ENCODE data around the gene NINJ1. TPM values are rescaled to one million over a fixed set of nuclear protein-coding genes. Genes with fewer than 3 reads are reported as not detected.

Gene NINJ1
- total and polyA plus RNA-seq, 2 donors (not counting 3 experiments of a cell fraction or from before 2014, with no cell fraction given) = 31.5 to 57.7 TPM

DNA sequence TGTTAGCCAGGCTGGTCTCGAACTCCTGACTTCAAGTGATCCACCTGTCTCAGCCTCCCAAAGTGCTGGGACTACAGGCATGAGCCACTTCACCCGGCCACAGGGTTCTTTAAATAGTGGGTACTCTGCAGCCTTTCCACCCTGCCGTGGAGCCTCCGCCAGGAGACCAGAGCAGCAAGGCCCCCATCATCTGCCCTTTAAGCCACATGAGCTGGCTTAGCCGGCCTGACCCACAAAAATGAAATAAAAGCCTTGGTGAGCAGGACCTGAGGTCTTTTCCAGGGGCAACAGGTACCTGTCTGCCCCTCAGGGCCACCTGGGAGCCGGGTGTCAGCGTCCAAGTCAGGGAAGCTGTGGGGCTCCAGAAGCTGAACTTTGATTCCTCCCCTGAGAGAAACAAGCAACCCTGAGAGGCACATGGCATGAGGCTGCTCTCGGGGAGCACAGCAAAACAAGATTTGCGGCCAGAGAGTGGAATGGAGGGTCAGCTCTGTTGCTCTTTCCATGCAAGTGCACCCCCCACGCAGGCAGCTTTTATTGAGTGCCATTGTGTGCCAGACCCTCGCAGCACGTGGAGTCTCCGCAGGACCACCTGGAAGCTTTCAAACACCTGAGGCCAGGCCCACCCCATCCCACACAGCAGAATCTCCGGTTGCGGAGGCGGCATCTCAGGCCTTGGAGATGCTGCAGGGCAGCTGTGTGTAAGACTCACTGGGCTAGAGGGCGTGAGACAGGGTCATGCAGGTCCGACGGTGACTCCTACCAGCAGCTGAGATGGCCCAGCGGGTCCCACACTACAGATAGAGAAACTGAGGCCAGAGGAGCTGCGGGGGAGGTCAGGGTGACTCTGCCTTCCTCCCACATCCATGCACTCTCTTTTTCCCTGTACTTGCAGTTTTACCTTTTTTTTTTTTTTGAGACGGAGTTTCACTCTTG lies 45.1 kb upstream of the NINJ1 start:
- intact Hi-C loops (cut with micrococcal nuclease) = no loop called here

More for the DNA sequence above, 45.1 kb upstream of the NINJ1 start:
- ChIA-PET POLR2A (no interaction called here), CTCF (interaction anchor here (0.9 to 1.3 kb wide), 2 partner anchors 15 to 25 kb away, joined by 3 to 6 read pairs; no protein-coding TSS in a partner anchor)
- no TSS peak for BruUV-seq (replicated peaks)
- no peaks in the 10 kb centered on the region for H3K36me3 ChIP-seq (ENCODE audit: control insufficient read depth in 2 of 2, extremely low read depth in 1 of 2, insufficient read depth in 2 of 2, low read length in 2 of 2)
- H2AFZ ChIP-seq (ENCODE audit: low read depth, low read length) = no peak overlapping the region
- H4K20me1 ChIP-seq (replicated peaks; ENCODE audit: control insufficient read depth, extremely low read depth, insufficient read depth, low read length) = no peaks in the 10 kb centered on the region
- no peaks in the 10 kb centered on the region for H3K9me3 ChIP-seq (replicated peaks; ENCODE audit: control insufficient read depth, insufficient read depth, low read length)
- H3K79me2 ChIP-seq (ENCODE audit: control insufficient read depth, insufficient read depth, low read length) = no peaks in the 10 kb centered on the region
- dilution Hi-C loops (cut with MboI; ENCODE audit: extremely low pct_ligation_motif_present, low sequenced_read_pairs) = no loop called here
- DNase-seq (ENCODE audit: low read depth, low spot score) = no peak
- H3K4me1 ChIP-seq (ENCODE audit: control insufficient read depth, extremely low read depth, insufficient read depth, low read length) = no peaks in the 10 kb centered on the region
- H3K9ac ChIP-seq (replicated peaks; ENCODE audit: extremely low read depth, insufficient read depth, low read length) = no peak overlapping the region
- no peak overlapping the region for H3K4me3 ChIP-seq (replicated peaks in 1 of 3; ENCODE audit: insufficient read depth in 1 of 3, low read depth in 1 of 3, low read length in 3 of 3)
- no peak for FAIRE-seq
- no peak overlapping the region for H3K4me2 ChIP-seq (ENCODE audit: insufficient read depth, low read length)
- H3K27ac ChIP-seq (ENCODE audit: insufficient read depth, low read depth, low read length) = no peak overlapping the region
- no peak for TF ChIP-seq EZH2 (IDR thresholded peaks at IDR 0.05; ENCODE audit: borderline replicate concordance, low read depth, low read length, severe bottlenecking)
- TF ChIP-seq POLR2AphosphoS5 (IDR thresholded peaks at IDR 0.05; ENCODE audit: insufficient read depth, low read depth, low read length) = no peak
- TF ChIP-seq POLR2A (IDR thresholded peaks at IDR 0.05; ENCODE audit: low read depth, low read length) = no peak
- TF ChIP-seq MYC (IDR thresholded peaks at IDR 0.05; ENCODE audit: low read depth, low read length) = no peak
- no peak for TF ChIP-seq CTCF (IDR thresholded peaks at IDR 0.05; ENCODE audit: extremely low read depth in 1 of 2, insufficient read depth in 1 of 2, low read depth in 1 of 2, low read length in 2 of 2)
- TF ChIP-seq FOS (IDR thresholded peaks at IDR 0.05; ENCODE audit: borderline replicate concordance, insufficient read depth, low read length) = no peak
- no peak for TF ChIP-seq MAX (IDR thresholded peaks at IDR 0.05; ENCODE audit: insufficient read depth, insufficient read length)
- no peak for TF ChIP-seq JUN (IDR thresholded peaks at IDR 0.05; ENCODE audit: borderline replicate concordance, insufficient read depth, insufficient read length, low read depth)
- no peak for TF ChIP-seq GATA2 (IDR thresholded peaks at IDR 0.05; ENCODE audit: insufficient read depth, insufficient read length, low read depth, low read length)
- peaks cover 22 to 24% of the 10 kb centered on the region in 2 experiments for H3K27me3 ChIP-seq (ENCODE audit: control insufficient read depth in 2 of 2, insufficient read depth in 2 of 2, low read length in 2 of 2)
- H3K9me1 ChIP-seq (replicated peaks; ENCODE audit: control insufficient read depth, extremely low read depth, insufficient read depth, low read length) = no peaks in the 10 kb centered on the region
